ENCODE data around the gene LINGO3. TPM values are rescaled to one million over a fixed set of nuclear protein-coding genes. Genes with fewer than 3 reads are reported as not detected.

LINGO3 gene
- total and polyA plus RNA-seq, 2 donors (not counting 3 experiments of a cell fraction or from before 2014, with no cell fraction given), result not detected

- CTCF ChIA-PET, result no interaction called here
- BruUV-seq (replicated peaks), result no TSS peak
- DNase-seq (ENCODE audit: low read depth, low spot score) (no peak), FAIRE-seq (no peak)
- Histone ChIP-seq H3K4me2 (ENCODE audit: insufficient read depth, low read length) (no peak overlapping the region), H3K79me2 (ENCODE audit: control insufficient read depth, insufficient read depth, low read length) (peaks cover 30% of the 10 kb centered on the region), H3K9me3 (replicated peaks; ENCODE audit: control insufficient read depth, insufficient read depth, low read length) (no peaks in the 10 kb centered on the region), H3K27ac (ENCODE audit: insufficient read depth, low read depth, low read length) (no peak overlapping the region), H3K4me3 (replicated peaks in 1 of 3; ENCODE audit: insufficient read depth in 1 of 3, low read depth in 1 of 3, low read length in 3 of 3) (no peak overlapping the region), H3K9ac (replicated peaks; ENCODE audit: extremely low read depth, insufficient read depth, low read length) (no peak overlapping the region), H3K4me1 (ENCODE audit: control insufficient read depth, extremely low read depth, insufficient read depth, low read length) (peaks cover 8% of the 10 kb centered on the region), H3K36me3 (ENCODE audit: control insufficient read depth in 2 of 2, extremely low read depth in 1 of 2, insufficient read depth in 2 of 2, low read length in 2 of 2) (no peaks in the 10 kb centered on the region), H2AFZ (ENCODE audit: low read depth, low read length) (no peak overlapping the region), H3K9me1 (replicated peaks; ENCODE audit: control insufficient read depth, extremely low read depth, insufficient read depth, low read length) (no peaks in the 10 kb centered on the region), H3K27me3 (ENCODE audit: control insufficient read depth in 2 of 2, insufficient read depth in 2 of 2, low read length in 2 of 2) (no peaks in the 10 kb centered on the region), H4K20me1 (replicated peaks; ENCODE audit: control insufficient read depth, extremely low read depth, insufficient read depth, low read length) (no peaks in the 10 kb centered on the region)
- TF ChIP-seq POLR2AphosphoS5 (IDR thresholded peaks at IDR 0.05; ENCODE audit: insufficient read depth, low read depth, low read length), result no peak
- intact Hi-C loops (cut with micrococcal nuclease), result no loop called here
- dilution Hi-C loops (cut with MboI; ENCODE audit: extremely low pct_ligation_motif_present, low sequenced_read_pairs), result no loop called here
- POLR2A ChIA-PET, result no interaction called here
Measured at GRCh38 chr19:2333027-2333806, 25.3 kb upstream of the LINGO3 start.

GRCh38 chr19:2332341-2333026 is 24.5 kb upstream of the LINGO3 start:
- Histone ChIP-seq H3K9ac (replicated peaks; ENCODE audit: extremely low read depth, insufficient read depth, low read length) (no peak overlapping the region), H3K4me3 (replicated peaks in 1 of 3; ENCODE audit: insufficient read depth in 1 of 3, low read depth in 1 of 3, low read length in 3 of 3) (no peak overlapping the region), H3K36me3 (ENCODE audit: control insufficient read depth in 2 of 2, extremely low read depth in 1 of 2, insufficient read depth in 2 of 2, low read length in 2 of 2) (no peaks in the 10 kb centered on the region), H2AFZ (ENCODE audit: low read depth, low read length) (no peak overlapping the region), H3K27me3 (ENCODE audit: control insufficient read depth in 2 of 2, insufficient read depth in 2 of 2, low read length in 2 of 2) (no peaks in the 10 kb centered on the region), H4K20me1 (replicated peaks; ENCODE audit: control insufficient read depth, extremely low read depth, insufficient read depth, low read length) (no peaks in the 10 kb centered on the region), H3K27ac (ENCODE audit: insufficient read depth, low read depth, low read length) (no peak overlapping the region), H3K4me1 (ENCODE audit: control insufficient read depth, extremely low read depth, insufficient read depth, low read length) (peaks cover 9% of the 10 kb centered on the region), H3K9me3 (replicated peaks; ENCODE audit: control insufficient read depth, insufficient read depth, low read length) (no peaks in the 10 kb centered on the region), H3K4me2 (ENCODE audit: insufficient read depth, low read length) (no peak overlapping the region), H3K79me2 (ENCODE audit: control insufficient read depth, insufficient read depth, low read length) (peaks cover 31% of the 10 kb centered on the region), H3K9me1 (replicated peaks; ENCODE audit: control insufficient read depth, extremely low read depth, insufficient read depth, low read length) (no peaks in the 10 kb centered on the region)
- intact Hi-C loops (cut with micrococcal nuclease) (no loop called here), dilution Hi-C loops (cut with MboI; ENCODE audit: extremely low pct_ligation_motif_present, low sequenced_read_pairs) (no loop called here)
- POLR2A ChIA-PET, result no interaction called here
- DNase-seq (ENCODE audit: low read depth, low spot score) (no peak), FAIRE-seq (no peak)
- TF ChIP-seq MYC (IDR thresholded peaks at IDR 0.05; ENCODE audit: low read depth, low read length) (no peak), EZH2 (IDR thresholded peaks at IDR 0.05; ENCODE audit: borderline replicate concordance, low read depth, low read length, severe bottlenecking) (no peak), FOS (IDR thresholded peaks at IDR 0.05; ENCODE audit: borderline replicate concordance, insufficient read depth, low read length) (no peak), POLR2A (IDR thresholded peaks at IDR 0.05; ENCODE audit: low read depth, low read length) (no peak), MAX (IDR thresholded peaks at IDR 0.05; ENCODE audit: insufficient read depth, insufficient read length) (no peak), CTCF (IDR thresholded peaks at IDR 0.05; ENCODE audit: extremely low read depth in 1 of 2, insufficient read depth in 1 of 2, low read depth in 1 of 2, low read length in 2 of 2) (no peak), GATA2 (IDR thresholded peaks at IDR 0.05; ENCODE audit: insufficient read depth, insufficient read length, low read depth, low read length) (no peak), JUN (IDR thresholded peaks at IDR 0.05; ENCODE audit: borderline replicate concordance, insufficient read depth, insufficient read length, low read depth) (no peak), POLR2AphosphoS5 (IDR thresholded peaks at IDR 0.05; ENCODE audit: insufficient read depth, low read depth, low read length) (no peak)
- BruUV-seq (replicated peaks), result no TSS peak
- CTCF ChIA-PET, result no interaction called here

Measured in endothelial cell of umbilical vein (primary cell).